Measurements from ENCODE around the gene ZNF544.

The ZNF544 gene

DNA sequence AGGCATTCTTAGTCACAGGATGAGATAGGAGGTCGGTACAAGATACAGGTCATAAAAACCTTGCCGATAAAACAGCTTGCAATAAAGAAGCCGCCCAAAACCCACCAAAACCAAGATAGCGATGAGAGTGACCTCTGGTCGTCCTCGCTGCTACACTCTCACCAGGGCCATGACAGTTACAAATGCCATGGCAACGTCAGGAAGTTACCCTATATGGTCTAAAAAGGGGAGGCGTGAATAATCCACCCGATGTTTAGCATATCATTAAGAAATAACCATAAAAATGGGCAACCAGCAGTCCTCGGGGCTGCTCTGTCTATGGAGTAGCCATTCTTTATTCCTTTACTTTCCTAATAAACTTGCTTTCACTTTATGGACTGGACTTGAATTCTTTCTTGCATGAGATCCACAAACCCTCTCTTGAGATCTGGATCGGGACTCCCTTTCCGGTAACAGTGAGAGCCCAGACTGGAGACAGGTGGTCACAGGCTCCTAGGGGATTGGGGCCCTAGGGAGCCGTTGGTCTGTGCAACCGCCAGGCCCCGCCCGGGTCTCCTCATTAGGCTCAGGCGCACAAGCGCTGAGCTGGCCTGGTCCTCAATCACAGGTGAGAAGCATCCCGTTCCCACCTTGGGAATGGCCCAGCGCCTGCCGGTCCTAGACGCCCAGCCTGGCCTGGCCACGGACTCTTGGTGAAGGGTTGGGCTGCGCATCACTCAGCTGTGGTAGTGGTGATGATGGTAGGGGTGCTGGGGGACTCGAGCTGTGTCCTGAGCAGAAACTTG lies 10.9 kb upstream of the ZNF544 start:
- Histone ChIP-seq H4K91ac (ENCODE audit: low read depth, low read length) (no peak overlapping the region), H2AK5ac (ENCODE audit: low read length) (no peak overlapping the region), H3K4me2 (ENCODE audit: low read length) (no peak overlapping the region), H4K12ac (ENCODE audit: low read depth, low read length) (no peak overlapping the region), H3K4me1 (ENCODE audit: control insufficient read depth in 1 of 2, insufficient read depth in 2 of 2, low read length in 2 of 2) (no peaks in the 10 kb centered on the region), H2BK12ac (ENCODE audit: low read length) (no peak overlapping the region), H2BK120ac (ENCODE audit: insufficient read depth, low read length, poor library complexity) (no peak overlapping the region), H3K14ac (ENCODE audit: low read length) (no peak overlapping the region), H3K79me2 (ENCODE audit: control insufficient read depth, insufficient read depth, low read length, poor library complexity) (no peaks in the 10 kb centered on the region), H3K79me1 (ENCODE audit: low read length) (no peaks in the 10 kb centered on the region), H3K18ac (ENCODE audit: low read length) (no peak overlapping the region), H3K9me3 (ENCODE audit: insufficient read depth, low read depth, low read length) (peaks cover 28% of the 10 kb centered on the region), H3K9ac (ENCODE audit: low read length) (no peak overlapping the region), H3K23ac (ENCODE audit: low read length) (no peak overlapping the region), H2AFZ (ENCODE audit: insufficient read depth, low read length, poor library complexity) (no peak overlapping the region), H3K4ac (ENCODE audit: low read depth, low read length) (no peak overlapping the region), H3K36me3 (ENCODE audit: control insufficient read depth in 1 of 2, insufficient read depth in 2 of 2, low read length in 2 of 2) (peaks cover 2 to 12% of the 10 kb centered on the region in 2 experiments), H2BK5ac (ENCODE audit: low read depth, low read length, poor library complexity) (no peak overlapping the region), H3K27me3 (ENCODE audit: insufficient read depth, low read length) (no peaks in the 10 kb centered on the region), H3K27ac (ENCODE audit: low read depth, low read length) (no peak overlapping the region), H4K8ac (ENCODE audit: low read depth, low read length) (no peak overlapping the region), H3K4me3 (ENCODE audit: low read depth, low read length) (no peak overlapping the region)
- WGBS (ENCODE audit: extremely low coverage, insufficient coverage, insufficient read length): no CpG with 5 or more reads among the region's 25 CpGs
- DNase-seq: no peak

DNA sequence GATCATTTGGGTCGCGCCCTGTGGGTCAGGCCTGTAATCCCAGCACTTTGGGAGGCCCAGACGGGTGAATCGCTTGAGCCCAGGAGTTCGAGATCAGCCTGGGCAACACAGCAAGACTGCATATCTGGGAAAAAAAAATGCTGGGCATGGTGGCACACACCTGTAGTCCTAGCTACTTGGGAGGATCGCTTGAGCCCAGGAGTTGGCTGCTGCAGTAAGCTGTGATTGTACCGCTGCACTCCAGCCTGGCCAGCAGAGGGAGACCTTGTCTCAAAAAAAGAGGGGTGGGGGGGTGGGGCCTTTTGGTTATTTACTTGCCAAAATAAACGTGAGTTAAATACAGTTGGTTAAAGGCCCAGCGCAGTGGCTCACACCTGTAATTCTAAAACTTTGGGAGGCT lies 9.8 kb upstream of the ZNF544 start:
- no peaks in the 10 kb centered on the region for H3K4me1 ChIP-seq (ENCODE audit: control insufficient read depth in 1 of 2, insufficient read depth in 2 of 2, low read length in 2 of 2)
- no peaks in the 10 kb centered on the region for H3K79me2 ChIP-seq (ENCODE audit: control insufficient read depth, insufficient read depth, low read length, poor library complexity)
- no peak overlapping the region for H4K91ac ChIP-seq (ENCODE audit: low read depth, low read length)
- no peak overlapping the region for H3K4me2 ChIP-seq (ENCODE audit: low read length)
- no peak overlapping the region for H2BK120ac ChIP-seq (ENCODE audit: insufficient read depth, low read length, poor library complexity)
- H3K36me3 ChIP-seq (ENCODE audit: control insufficient read depth in 1 of 2, insufficient read depth in 2 of 2, low read length in 2 of 2): peaks cover 0 to 4% of the 10 kb centered on the region in 2 experiments
- no peak overlapping the region for H4K8ac ChIP-seq (ENCODE audit: low read depth, low read length)
- H3K9ac ChIP-seq (ENCODE audit: low read length): no peak overlapping the region
- H3K27ac ChIP-seq (ENCODE audit: low read depth, low read length): no peak overlapping the region
- H3K27me3 ChIP-seq (ENCODE audit: insufficient read depth, low read length): no peaks in the 10 kb centered on the region
- no peak overlapping the region for H3K14ac ChIP-seq (ENCODE audit: low read length)
- no peaks in the 10 kb centered on the region for H3K79me1 ChIP-seq (ENCODE audit: low read length)
- no peak overlapping the region for H3K18ac ChIP-seq (ENCODE audit: low read length)
- H3K4ac ChIP-seq (ENCODE audit: low read depth, low read length): no peak overlapping the region
- no peak overlapping the region for H3K4me3 ChIP-seq (ENCODE audit: low read depth, low read length)
- H2BK5ac ChIP-seq (ENCODE audit: low read depth, low read length, poor library complexity): no peak overlapping the region
- WGBS (ENCODE audit: extremely low coverage, insufficient coverage, insufficient read length): no CpG with 5 or more reads among the region's 9 CpGs
- H4K12ac ChIP-seq (ENCODE audit: low read depth, low read length): no peak overlapping the region
- no peak overlapping the region for H2AFZ ChIP-seq (ENCODE audit: insufficient read depth, low read length, poor library complexity)
- H3K23ac ChIP-seq (ENCODE audit: low read length): no peak overlapping the region
- H3K9me3 ChIP-seq (ENCODE audit: insufficient read depth, low read depth, low read length): peaks cover 21% of the 10 kb centered on the region
- peak in 1 of 2 donors; percentile 8 for DNase-seq
- H2AK5ac ChIP-seq (ENCODE audit: low read length): no peak overlapping the region
- no peak overlapping the region for H2BK12ac ChIP-seq (ENCODE audit: low read length)

DNA sequence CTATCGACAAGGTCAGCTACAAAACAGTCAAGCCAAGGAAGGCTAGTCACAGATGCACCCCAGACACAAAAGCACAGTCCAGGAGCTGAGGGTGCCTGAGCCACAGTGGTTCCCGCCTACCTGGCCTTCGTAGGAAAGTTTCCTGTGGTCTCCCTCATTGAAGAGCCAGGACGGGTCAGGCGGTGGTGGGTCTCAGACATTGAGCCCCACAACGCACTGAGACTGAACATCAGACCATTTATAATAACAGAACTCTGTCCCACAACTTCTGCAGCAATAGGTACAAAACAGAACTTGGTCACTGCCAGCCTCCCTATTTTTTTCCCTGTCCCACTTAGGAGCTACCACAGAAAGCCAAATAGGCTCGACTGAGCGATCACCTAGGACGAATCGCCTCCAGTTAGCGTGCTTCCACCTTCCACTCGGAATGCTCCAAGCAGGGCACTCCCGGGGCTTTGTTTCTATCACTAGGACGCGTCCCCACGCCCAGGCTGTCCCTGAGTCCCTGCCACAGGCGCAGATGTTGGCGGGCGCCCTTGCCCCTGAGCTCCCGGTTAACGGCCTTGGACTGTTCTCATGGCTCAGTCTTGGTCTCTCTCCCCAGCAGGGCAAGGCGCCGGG lies 640 bp upstream of the ZNF544 start:
- peak overlapping the region; percentile 87 for H2AFZ ChIP-seq (ENCODE audit: insufficient read depth, low read length, poor library complexity)
- peak overlapping the region; percentile 72 for H3K9ac ChIP-seq (ENCODE audit: low read length)
- peaks cover 9% of the 10 kb centered on the region for H3K79me1 ChIP-seq (ENCODE audit: low read length)
- H3K14ac ChIP-seq (ENCODE audit: low read length): peak overlapping the region; percentile 81
- peak overlapping the region; percentile 45 for H2BK5ac ChIP-seq (ENCODE audit: low read depth, low read length, poor library complexity)
- H3K4me1 ChIP-seq (ENCODE audit: control insufficient read depth in 1 of 2, insufficient read depth in 2 of 2, low read length in 2 of 2): peaks cover 9 to 11% of the 10 kb centered on the region in 2 experiments
- H4K91ac ChIP-seq (ENCODE audit: low read depth, low read length): peak overlapping the region; percentile 69
- peak overlapping the region; percentile 84 for H4K12ac ChIP-seq (ENCODE audit: low read depth, low read length)
- H3K36me3 ChIP-seq (ENCODE audit: control insufficient read depth in 1 of 2, insufficient read depth in 2 of 2, low read length in 2 of 2): peaks cover 23% of the 10 kb centered on the region in 2 experiments
- H2BK120ac ChIP-seq (ENCODE audit: insufficient read depth, low read length, poor library complexity): peak overlapping the region; percentile 50
- peak overlapping the region; percentile 67 for H3K27ac ChIP-seq (ENCODE audit: low read depth, low read length)
- peak overlapping the region; percentile 99 for H4K8ac ChIP-seq (ENCODE audit: low read depth, low read length)
- no peak overlapping the region for H2BK12ac ChIP-seq (ENCODE audit: low read length)
- no peaks in the 10 kb centered on the region for H3K9me3 ChIP-seq (ENCODE audit: insufficient read depth, low read depth, low read length)
- peaks cover 11% of the 10 kb centered on the region for H3K79me2 ChIP-seq (ENCODE audit: control insufficient read depth, insufficient read depth, low read length, poor library complexity)
- peak overlapping the region; percentile 48 for H3K18ac ChIP-seq (ENCODE audit: low read length)
- H3K4ac ChIP-seq (ENCODE audit: low read depth, low read length): peak overlapping the region; percentile 11
- WGBS (ENCODE audit: extremely low coverage, insufficient coverage, insufficient read length): no CpG with 5 or more reads among the region's 23 CpGs
- no peak overlapping the region for H3K23ac ChIP-seq (ENCODE audit: low read length)
- H2AK5ac ChIP-seq (ENCODE audit: low read length): no peak overlapping the region
- no peaks in the 10 kb centered on the region for H3K27me3 ChIP-seq (ENCODE audit: insufficient read depth, low read length)
- DNase-seq: no peak
- peak overlapping the region; percentile 89 for H3K4me3 ChIP-seq (ENCODE audit: low read depth, low read length)
- peak overlapping the region; percentile 81 for H3K4me2 ChIP-seq (ENCODE audit: low read length)

DNA sequence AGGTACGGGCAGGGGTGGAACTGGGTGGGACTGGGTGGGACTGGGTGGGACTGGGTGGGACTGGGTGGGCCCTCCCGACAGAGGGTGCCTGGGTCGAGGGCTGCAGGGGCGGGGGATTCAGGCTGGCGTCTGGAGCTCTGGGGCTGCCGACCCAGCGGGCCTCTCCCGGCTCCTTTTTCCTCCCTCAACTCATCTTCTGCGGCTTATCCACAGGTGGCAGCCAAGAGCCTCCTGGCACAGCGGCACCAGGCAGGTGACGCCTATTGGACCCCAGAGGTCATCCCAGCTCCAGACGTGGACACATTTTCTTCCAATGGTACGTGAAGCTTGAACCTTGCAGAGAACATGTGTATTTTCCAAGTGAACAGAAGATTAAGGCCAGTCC lies 533 bp downstream of the ZNF544 start:
- H3K27me3 ChIP-seq (ENCODE audit: insufficient read depth, low read length): no peaks in the 10 kb centered on the region
- no peak for DNase-seq
- peaks cover 27 to 31% of the 10 kb centered on the region in 2 experiments for H3K36me3 ChIP-seq (ENCODE audit: control insufficient read depth in 1 of 2, insufficient read depth in 2 of 2, low read length in 2 of 2)
- peak overlapping the region; percentile 7 for H3K4ac ChIP-seq (ENCODE audit: low read depth, low read length)
- peak overlapping the region; percentile 99 for H4K8ac ChIP-seq (ENCODE audit: low read depth, low read length)
- H3K9ac ChIP-seq (ENCODE audit: low read length): peak overlapping the region; percentile 89
- H3K4me2 ChIP-seq (ENCODE audit: low read length): peak overlapping the region; percentile 81
- H3K27ac ChIP-seq (ENCODE audit: low read depth, low read length): no peak overlapping the region
- peaks cover 9% of the 10 kb centered on the region for H3K79me1 ChIP-seq (ENCODE audit: low read length)
- H2AK5ac ChIP-seq (ENCODE audit: low read length): peak overlapping the region; percentile 25
- no peak overlapping the region for H3K23ac ChIP-seq (ENCODE audit: low read length)
- peak overlapping the region; percentile 10 for H4K12ac ChIP-seq (ENCODE audit: low read depth, low read length)
- peaks cover 11% of the 10 kb centered on the region for H3K79me2 ChIP-seq (ENCODE audit: control insufficient read depth, insufficient read depth, low read length, poor library complexity)
- H3K4me3 ChIP-seq (ENCODE audit: low read depth, low read length): peak overlapping the region; percentile 89
- peaks cover 9 to 11% of the 10 kb centered on the region in 2 experiments for H3K4me1 ChIP-seq (ENCODE audit: control insufficient read depth in 1 of 2, insufficient read depth in 2 of 2, low read length in 2 of 2)
- H3K9me3 ChIP-seq (ENCODE audit: insufficient read depth, low read depth, low read length): no peaks in the 10 kb centered on the region
- no peak overlapping the region for H2BK12ac ChIP-seq (ENCODE audit: low read length)
- peak overlapping the region; percentile 95 for H3K14ac ChIP-seq (ENCODE audit: low read length)
- no peak overlapping the region for H2BK5ac ChIP-seq (ENCODE audit: low read depth, low read length, poor library complexity)
- no peak overlapping the region for H2BK120ac ChIP-seq (ENCODE audit: insufficient read depth, low read length, poor library complexity)
- no peak overlapping the region for H2AFZ ChIP-seq (ENCODE audit: insufficient read depth, low read length, poor library complexity)
- peak overlapping the region; percentile 87 for H4K91ac ChIP-seq (ENCODE audit: low read depth, low read length)
- no CpG with 5 or more reads among the region's 13 CpGs for WGBS (ENCODE audit: extremely low coverage, insufficient coverage, insufficient read length)
- H3K18ac ChIP-seq (ENCODE audit: low read length): no peak overlapping the region

All from trophoblast cell (in vitro differentiated cells and primary cell).